Fibroblast of lung (primary cell): Measurements from ENCODE around the gene ZEB2. TPM values are rescaled to one million over a fixed set of nuclear protein-coding genes. Genes with fewer than 3 reads are reported as not detected.

Experiments used
- DNase-seq, 2 donors: peaks; one replicate each; pipeline versions ENCODE4 v3.0.0 to v3.0.0-alpha.2; 2010; ENCODE audit warnings: low read depth in 2 of 2
- H2AFZ ChIP-seq: 2 replicates; pipeline ENCODE4 v1.5.1; 2012; ENCODE audit warnings: low read length, control low read depth, inconsistent platforms
- H3K27ac ChIP-seq: 2 replicates; pipeline ENCODE4 v1.5.1; 2011; ENCODE audit warnings: low read length, control low read depth; ENCODE audit not compliant: insufficient read depth
- H3K27me3 ChIP-seq: 2 replicates; pipeline ENCODE4 v1.5.1; 2011; ENCODE audit warnings: mild to moderate bottlenecking, low read length; ENCODE audit not compliant: control insufficient read depth, insufficient read depth
- H3K36me3 ChIP-seq: 2 replicates; pipeline ENCODE4 v1.5.1; 2011; ENCODE audit warnings: low read length; ENCODE audit not compliant: control insufficient read depth, insufficient read depth
- H3K4me1 ChIP-seq: 2 replicates; pipeline ENCODE4 v1.5.1; 2011; ENCODE audit warnings: low read length; ENCODE audit not compliant: control insufficient read depth, insufficient read depth; ENCODE audit errors: extremely low read depth
- H3K4me2 ChIP-seq: 2 replicates; pipeline ENCODE4 v1.5.1; 2011; ENCODE audit warnings: low read length, control low read depth; ENCODE audit not compliant: insufficient read depth; ENCODE audit errors: extremely low read depth
- H3K4me3 ChIP-seq, 4 experiments: fragments of 200-600 bp in 1 of 4; sonication (generic) in 1 of 4; replicated peaks in 1 of 4; 2 replicates each; pipeline ENCODE4 v1.5.1; 2011 to 2016; ENCODE audit warnings: low read length in 4 of 4, low read depth in 3 of 4, mild to moderate bottlenecking in 3 of 4, control low read depth in 2 of 4, inconsistent platforms in 1 of 4, mixed read lengths in 1 of 4; ENCODE audit not compliant: insufficient read depth in 1 of 4; ENCODE audit errors: control extremely low read depth in 1 of 4
- H3K79me2 ChIP-seq: 2 replicates; pipeline ENCODE4 v1.5.1; 2012; ENCODE audit warnings: mild to moderate bottlenecking, low read length, inconsistent platforms; ENCODE audit not compliant: control insufficient read depth, insufficient read depth
- H3K9ac ChIP-seq: 2 replicates; pipeline ENCODE4 v1.5.1; 2011; ENCODE audit warnings: mild to moderate bottlenecking, low read length, control low read depth; ENCODE audit not compliant: insufficient read depth
- H3K9me3 ChIP-seq: 2 replicates; pipeline ENCODE4 v1.5.1; 2012; ENCODE audit warnings: low read depth, low read length; ENCODE audit not compliant: control insufficient read depth, insufficient read depth
- H4K20me1 ChIP-seq: 2 replicates; pipeline ENCODE4 v1.5.1; 2011; ENCODE audit warnings: low read length; ENCODE audit not compliant: control insufficient read depth, insufficient read depth; ENCODE audit errors: extremely low read depth
- CTCF ChIP-seq, 2 donors: IDR thresholded peaks in 1 of 2; conservative IDR thresholded peaks in 1 of 2; 1 replicate in 1 of 2; 2 replicates in 1 of 2; pipeline ENCODE4 v1.5.1; 2011 to 2012; ENCODE audit warnings: low read length in 2 of 2, control low read depth in 1 of 2, inconsistent platforms in 1 of 2, low read depth in 1 of 2, mild to moderate bottlenecking in 1 of 2
- EZH2 ChIP-seq: IDR thresholded peaks from 2 replicates; pipeline ENCODE4 v1.5.1; 2012; ENCODE audit warnings: low read length, control low read depth, mild to moderate bottlenecking; ENCODE audit errors: missing control alignments
- polyA plus RNA-seq, 2 donors: library from polyadenylated mRNA; depleted of rRNA in 1 of 2; stranded (reverse) in 1 of 2; unstranded in 1 of 2; fragments of >200 nt; gene quantifications; 2 replicates each; pipeline ENCODE4 v1.2.1, GENCODE V29; 2011 to 2012; ENCODE audit warnings: missing spikeins in 1 of 2
- total RNA-seq: library from RNA; depleted of rRNA; stranded (reverse); fragments of >200 nt; gene quantifications from 2 replicates; pipeline ENCODE4 v1.2.1, GENCODE V29; 2014

The ZEB2 gene
- total and polyA plus RNA-seq, 2 donors (not counting 1 experiment from before 2014, with no cell fraction given) = 91.0 to 130 TPM

- Histone ChIP-seq H4K20me1 (no peaks in the 10 kb centered on the region), H3K9me3 (no peaks in the 10 kb centered on the region), H3K9ac (no peak overlapping the region), H3K4me2 (no peak overlapping the region), H3K27me3 (no peaks in the 10 kb centered on the region), H3K4me3 (no peak overlapping the region), H3K4me1 (no peaks in the 10 kb centered on the region), H2AFZ (no peak overlapping the region), H3K27ac (no peak overlapping the region), H3K36me3 (no peaks in the 10 kb centered on the region), H3K79me2 (no peaks in the 10 kb centered on the region)
- TF ChIP-seq EZH2 (no peak), CTCF (conservative IDR thresholded peaks at IDR 0.05 in 1 of 2, IDR thresholded peaks at IDR 0.05 in 1 of 2; ENCODE audit: low read depth in 1 of 2, low read length in 2 of 2) (no peak)
- no peak for DNase-seq
These were observed 10.7 kb upstream of the ZEB2 start for GRCh38 chr2:144530596-144530995.

GRCh38 chr2:144529841-144530240 lies 9.9 kb upstream of the ZEB2 start:
- no peaks in the 10 kb centered on the region for H4K20me1 ChIP-seq
- H3K4me1 ChIP-seq = no peaks in the 10 kb centered on the region
- H3K4me2 ChIP-seq = no peak overlapping the region
- H3K4me3 ChIP-seq = no peak overlapping the region
- H3K27ac ChIP-seq = no peak overlapping the region
- peak in 1 of 2 donors; percentile 26 for DNase-seq
- H2AFZ ChIP-seq = no peak overlapping the region
- no peaks in the 10 kb centered on the region for H3K27me3 ChIP-seq
- TF ChIP-seq EZH2 = no peak
- no peak for TF ChIP-seq CTCF (conservative IDR thresholded peaks at IDR 0.05 in 1 of 2, IDR thresholded peaks at IDR 0.05 in 1 of 2; ENCODE audit: low read depth in 1 of 2, low read length in 2 of 2)
- no peaks in the 10 kb centered on the region for H3K36me3 ChIP-seq
- H3K9me3 ChIP-seq = no peaks in the 10 kb centered on the region
- H3K79me2 ChIP-seq = no peaks in the 10 kb centered on the region
- H3K9ac ChIP-seq = no peak overlapping the region

GRCh38 chr2:144528108-144528507 lies 8.2 kb upstream of the ZEB2 start:
- no peak for DNase-seq
- Histone ChIP-seq H3K79me2 (no peaks in the 10 kb centered on the region), H3K4me1 (no peaks in the 10 kb centered on the region), H3K36me3 (no peaks in the 10 kb centered on the region), H3K9me3 (no peaks in the 10 kb centered on the region), H3K27me3 (no peaks in the 10 kb centered on the region), H4K20me1 (no peaks in the 10 kb centered on the region), H3K4me2 (no peak overlapping the region), H3K27ac (no peak overlapping the region), H2AFZ (no peak overlapping the region), H3K9ac (no peak overlapping the region), H3K4me3 (no peak overlapping the region)
- TF ChIP-seq CTCF (conservative IDR thresholded peaks at IDR 0.05 in 1 of 2, IDR thresholded peaks at IDR 0.05 in 1 of 2; ENCODE audit: low read depth in 1 of 2, low read length in 2 of 2) (no peak), EZH2 (no peak)
